Hypothalamus (tissue), 51 donors: ENCODE measurements around the gene OR10G3.
"Not testable (repeated sequence)": the region's sequence is repeated elsewhere in the genome, so short reads cannot be mapped to it uniquely, and the experiment has no call there.

Experiments used
- DNase-seq, 51 donors: peaks; one replicate each; lab custom pipeline; 2025; lab: John Stamatoyannopoulos, UW

Gene OR10G3, protein sequence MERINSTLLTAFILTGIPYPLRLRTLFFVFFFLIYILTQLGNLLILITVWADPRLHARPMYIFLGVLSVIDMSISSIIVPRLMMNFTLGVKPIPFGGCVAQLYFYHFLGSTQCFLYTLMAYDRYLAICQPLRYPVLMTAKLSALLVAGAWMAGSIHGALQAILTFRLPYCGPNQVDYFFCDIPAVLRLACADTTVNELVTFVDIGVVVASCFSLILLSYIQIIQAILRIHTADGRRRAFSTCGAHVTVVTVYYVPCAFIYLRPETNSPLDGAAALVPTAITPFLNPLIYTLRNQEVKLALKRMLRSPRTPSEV

DNA sequence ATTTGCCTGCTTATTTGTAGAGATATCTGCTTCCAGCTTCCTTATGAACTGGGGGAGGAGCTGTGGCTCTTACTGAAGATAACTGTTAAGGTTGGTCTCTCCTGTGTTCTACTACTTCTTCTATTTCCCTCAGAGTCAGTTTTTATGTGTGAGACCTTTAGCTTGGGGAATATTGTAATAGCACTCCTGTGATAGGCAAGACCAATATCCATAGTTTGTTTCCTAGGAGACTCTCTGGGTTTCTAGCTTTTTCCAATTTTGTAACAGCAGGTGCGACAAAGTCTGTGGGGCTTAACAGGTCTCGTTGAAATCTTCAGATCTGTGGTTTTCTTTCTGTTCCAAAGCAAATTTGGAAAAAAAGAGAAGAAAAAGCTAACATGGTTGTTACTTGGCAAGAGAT, at the start of gene OR10G3:
Gene OR10G3 (minus strand): TSS at position 101 of the 400 bp plus-strand sequence. CDS start 9,332 bp downstream, outside the sequence.
- no peak for DNase-seq

DNA sequence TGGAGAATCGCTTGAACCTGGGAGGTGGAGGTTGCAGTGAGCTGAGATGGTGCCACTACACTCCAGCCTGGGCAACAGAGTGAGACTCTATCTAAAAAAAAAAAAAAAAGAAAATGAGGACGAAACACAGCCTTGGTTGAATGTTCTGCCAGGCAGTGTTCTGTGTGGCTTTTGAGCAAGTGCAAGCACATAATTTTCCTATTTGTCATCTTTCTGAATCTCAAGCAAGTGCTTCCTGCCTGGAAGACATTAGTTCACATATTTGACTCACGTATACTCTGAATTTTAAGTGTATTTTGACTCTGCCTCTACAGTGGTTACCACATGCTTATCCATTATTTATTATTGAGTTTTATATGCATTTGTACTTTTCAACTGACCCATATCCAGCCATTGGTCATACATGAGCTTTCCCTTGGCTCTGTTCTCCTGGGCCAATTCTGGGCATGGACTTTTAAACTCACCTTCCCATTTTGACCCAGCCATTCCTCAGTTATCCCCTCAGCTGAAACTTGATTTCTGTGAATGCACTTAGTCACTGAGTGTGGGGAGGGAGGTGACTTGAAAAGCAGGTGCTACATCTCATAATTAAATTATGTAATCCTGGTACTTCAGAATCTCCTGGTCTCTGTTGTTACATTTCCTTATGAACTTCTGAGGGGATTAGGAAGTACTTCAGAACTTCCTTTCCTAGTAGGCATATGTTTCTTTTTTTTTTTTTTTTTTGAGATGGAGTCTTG, 46.8 kb upstream of the OR10G3 start:
- no peak for DNase-seq

DNA sequence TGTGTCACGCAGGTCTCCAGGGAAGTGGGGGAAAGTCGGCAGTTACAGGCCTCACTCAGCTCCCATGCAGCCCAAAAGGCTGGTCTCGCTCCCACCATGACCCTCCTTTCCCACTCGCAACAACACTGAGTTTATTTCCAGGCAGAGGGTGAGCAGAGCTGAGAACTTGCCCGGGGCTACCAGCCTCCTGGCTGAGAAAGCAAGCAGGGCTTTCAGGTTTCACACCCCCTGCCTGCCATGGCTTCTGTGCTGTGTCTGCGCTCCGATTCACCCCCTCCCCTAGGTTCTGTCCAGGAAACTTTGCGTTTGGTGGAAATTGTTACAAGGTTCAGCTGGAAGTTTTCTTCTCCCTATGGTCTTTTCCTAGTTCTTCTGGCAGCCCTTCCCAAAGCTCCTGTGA, 37.7 kb upstream of the OR10G3 start:
- no peak for DNase-seq

DNA sequence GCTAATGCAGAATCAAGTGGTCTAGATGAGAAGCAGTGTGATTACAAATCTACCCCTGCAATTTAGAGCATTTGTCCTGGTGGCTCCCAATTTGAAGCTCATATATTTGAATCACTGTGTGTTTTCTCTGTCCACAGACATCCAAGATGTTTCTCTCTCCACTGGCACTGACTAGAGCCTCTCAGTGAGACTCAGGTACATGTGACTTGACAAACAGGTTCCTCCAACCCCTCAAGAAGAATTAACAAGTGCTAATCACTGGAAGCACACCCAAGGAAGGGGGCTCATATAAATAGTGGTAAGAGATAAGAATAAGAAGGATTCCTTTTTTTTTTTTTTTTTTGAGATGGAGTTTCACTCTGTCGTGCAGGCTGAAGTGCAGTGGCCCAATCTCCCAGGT, 34.4 kb upstream of the OR10G3 start:
- no peak for DNase-seq

DNA sequence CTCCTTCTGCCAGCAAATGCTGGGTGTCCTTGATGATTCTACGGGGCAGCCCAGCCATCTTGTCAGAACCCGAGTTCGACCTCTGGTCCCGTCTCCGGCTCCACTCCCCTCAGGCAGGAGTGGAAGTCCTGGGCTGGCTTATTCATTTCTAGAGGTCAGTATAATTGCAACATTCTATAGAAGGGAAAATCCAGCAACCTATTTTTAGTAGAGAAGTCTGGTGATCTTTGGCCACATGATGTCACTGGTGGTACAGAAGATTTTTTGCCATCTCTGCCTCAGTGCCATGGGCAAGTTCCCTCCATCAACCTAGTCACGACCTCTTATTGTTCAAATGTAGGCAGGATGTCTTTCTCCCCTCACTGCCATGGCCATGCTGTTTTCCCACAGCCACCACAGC, 32.4 kb upstream of the OR10G3 start:
- no peak for DNase-seq

DNA sequence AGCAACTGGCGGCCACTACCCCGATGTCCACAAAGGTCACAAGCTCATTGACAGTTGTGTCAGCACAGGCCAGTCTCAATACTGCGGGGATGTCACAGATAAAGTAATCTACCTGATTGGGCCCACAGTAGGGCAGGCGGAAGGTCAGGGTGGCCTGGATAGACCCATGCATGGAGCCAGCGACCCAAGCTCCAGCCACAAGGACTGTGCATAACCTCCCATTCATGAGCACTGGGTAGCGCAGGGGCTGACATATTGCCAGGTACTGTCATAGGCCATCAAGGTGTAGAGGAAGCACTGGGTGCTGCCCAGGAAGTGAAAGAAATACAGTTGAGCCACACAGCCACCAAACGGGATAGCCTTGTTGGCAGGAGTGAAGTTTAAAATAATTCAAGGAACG, 22.3 kb upstream of the OR10G3 start:
- DNase-seq: not testable (repeated sequence)

DNA sequence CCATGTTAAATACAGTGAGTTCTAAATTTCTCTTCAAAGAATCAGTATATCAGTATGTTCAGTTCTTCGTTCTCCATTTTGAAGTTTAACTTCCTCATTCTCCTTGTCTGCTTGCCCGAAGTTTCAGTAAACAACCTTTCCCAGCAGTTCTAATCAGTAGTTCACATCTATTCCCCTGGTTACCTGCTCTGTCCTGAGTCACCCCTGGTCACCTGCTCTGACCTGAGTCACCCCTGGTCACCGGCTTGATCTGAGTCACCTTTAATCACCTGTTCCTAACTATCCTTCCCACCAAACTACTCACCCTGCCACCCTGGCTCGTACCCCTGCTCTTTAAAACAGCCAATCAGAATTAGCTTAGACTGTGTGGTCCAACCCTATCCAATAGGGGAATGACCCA, 9.4 kb upstream of the OR10G3 start:
- DNase-seq: no peak

DNA sequence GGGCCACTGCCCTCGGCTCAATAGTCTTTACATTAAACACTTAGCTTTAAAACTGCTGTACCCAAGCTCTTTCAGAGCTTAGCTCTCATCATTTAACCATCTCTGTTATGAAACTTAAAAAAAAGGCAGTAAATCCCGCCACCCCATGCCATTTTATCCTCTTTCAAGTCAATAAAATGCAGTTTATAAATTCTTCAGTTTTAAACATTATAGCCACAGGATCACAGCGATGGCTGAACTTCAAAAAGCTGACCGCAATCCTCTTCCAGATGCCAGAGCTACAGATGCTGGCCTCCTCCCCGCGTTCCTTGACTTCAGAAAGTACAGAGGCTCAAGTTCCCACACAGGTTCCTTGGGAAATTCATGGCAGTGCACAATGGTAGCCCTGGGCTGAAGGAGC, 4.2 kb downstream of the OR10G3 start:
- no peak for DNase-seq

DNA sequence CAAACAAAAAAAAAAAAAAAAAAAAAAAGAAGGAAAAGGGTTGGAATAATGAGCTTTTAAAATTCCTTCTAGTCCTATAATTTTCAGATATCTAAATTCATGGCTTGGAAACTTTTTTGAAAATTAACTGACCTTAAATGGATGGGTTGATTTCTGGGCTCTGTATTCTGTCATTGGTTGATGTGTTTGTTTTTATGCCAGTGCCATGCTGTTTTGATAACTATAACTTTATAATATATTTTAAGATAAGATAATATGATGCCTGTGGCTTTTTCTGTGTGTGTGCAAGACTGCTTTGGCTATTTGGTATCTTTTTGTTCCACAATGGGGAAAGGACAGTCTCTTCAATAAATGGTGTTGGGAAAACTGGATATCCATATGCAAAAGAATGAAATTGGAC, 7.3 kb downstream of the OR10G3 start:
- DNase-seq: no peak

DNA sequence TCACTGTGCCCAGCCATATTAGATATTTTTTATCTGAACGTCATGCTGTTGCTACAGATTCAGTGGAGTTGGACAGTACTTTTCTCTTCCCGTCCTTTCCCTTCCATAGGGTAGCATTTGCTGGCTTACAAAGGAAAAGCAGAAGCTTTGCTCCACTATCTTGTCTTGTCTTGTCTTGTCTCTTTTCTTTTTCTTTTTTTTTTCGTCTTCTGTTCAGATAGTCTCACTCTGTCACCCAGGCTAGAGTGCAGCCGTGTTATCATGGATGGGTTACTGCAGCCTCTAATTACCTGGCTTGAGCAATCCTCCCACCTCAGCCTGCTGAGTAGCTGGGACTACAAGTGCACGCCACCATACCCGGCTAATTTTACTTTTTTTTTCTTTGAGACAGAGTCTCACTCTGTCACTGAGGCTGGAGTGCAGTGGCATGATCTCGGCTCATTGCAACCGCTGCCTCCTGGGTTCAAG, 21.1 kb downstream of the OR10G3 start:
- no peak for DNase-seq

DNA sequence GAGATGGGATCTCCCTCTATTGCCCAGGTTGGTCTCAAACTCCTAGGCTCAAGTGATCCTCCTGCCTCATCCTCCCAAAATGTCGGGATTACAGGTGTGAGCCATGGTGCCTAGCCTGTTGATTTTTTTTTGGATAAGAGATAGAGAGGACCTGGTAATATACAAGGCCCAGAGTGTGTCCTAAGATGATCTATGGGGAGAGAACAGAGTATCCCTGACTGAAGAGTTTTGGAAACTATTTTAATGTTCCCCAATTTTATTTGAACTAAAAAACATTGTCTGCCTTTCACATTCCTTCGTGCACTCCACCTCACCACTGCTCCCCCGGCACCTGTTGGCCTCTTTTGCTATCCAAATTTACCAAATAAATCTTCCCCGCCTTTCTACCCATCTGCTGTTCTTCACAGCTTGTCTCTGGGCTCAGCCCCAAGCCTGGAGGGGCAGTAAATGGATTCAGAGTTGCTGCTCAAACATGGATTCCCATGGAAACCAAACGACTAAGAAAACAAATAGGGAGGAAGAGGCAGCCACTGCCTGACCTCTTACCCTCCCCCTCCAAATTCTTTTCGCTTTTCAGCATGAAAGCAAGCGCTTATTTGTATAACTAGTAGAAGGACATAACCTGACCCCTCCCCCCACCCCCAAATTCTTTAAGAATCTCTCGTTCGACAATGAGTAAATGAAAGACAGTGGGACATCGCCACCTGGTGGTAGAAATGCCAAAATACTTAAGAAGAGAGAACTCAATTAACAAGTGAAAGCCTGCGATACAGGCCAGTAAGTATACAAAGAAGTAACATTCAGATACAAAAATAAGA, 22.6 kb downstream of the OR10G3 start:
- peak in 47 of 51 donors; percentile 4 to 92 (median 52) for DNase-seq

DNA sequence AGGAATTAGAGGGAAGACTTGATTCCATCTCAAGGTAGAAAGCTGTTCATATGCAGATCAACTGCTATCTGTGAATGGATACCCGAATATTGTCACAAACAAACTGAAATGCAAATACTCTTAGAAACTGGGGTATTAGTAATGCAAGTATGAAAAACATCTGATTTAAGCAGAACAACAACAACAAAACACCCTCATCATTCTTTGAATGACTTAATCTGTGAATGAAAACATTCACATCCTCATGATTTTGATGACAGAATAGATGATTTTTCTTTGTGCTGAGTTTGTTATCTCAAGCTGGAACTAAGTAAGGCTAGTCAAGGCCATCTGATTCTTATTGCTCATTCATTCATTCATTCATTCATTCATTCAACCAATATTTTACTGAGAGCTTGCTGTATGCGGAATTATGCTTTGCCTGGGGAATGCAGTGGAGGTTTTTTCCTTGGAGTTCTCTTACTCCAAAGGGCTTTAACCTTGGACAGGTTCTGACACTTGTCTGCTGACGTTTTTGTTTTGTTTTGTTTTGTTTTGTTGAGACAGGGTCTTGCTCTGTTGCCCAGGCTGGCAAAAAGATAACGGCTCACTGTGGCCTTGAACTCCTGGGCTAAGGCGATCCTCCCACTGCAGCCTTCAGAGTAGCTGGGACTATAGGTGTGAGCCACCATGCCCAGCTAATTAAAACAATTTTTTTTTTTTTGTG, 23.3 kb downstream of the OR10G3 start:
- no peak for DNase-seq

DNA sequence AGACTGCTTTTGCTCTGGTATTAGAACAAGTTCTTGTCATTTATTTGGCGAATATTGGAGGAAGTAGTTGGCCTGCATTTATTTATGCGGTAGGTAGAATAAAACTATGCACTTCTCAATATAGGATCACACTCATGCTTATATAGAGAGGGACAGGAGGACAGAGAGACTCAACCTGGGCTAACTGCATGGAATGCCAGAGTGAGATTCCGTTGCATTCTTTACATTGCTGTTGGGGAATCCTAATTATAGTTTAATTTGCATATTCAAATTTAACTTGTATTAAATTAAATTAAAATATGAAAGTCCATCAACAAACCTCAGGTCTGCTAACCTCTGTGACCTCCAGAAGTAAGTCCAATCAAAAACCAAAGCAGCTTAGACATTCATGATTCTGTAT, 26.6 kb downstream of the OR10G3 start:
- DNase-seq: no peak

DNA sequence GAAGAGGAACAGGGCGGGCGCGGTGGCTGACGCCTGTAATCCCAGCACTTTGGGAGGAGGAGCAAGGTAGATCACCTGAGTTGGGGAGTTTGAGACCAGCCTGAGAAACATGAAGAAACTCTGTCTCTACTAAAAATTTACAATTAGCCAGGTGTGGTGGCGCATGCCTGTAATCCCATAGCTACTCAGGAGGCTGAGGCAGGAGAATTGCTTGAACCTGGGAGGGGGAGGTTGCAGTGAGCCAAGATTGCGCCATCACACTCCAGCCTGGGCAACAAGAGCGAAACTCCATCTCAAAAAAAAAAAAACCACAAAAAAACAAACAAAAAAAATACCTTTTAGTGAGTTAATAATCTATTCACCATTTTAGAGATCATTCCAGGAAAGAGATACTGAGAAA, 35.3 kb downstream of the OR10G3 start:
- DNase-seq: not testable (repeated sequence)

DNA sequence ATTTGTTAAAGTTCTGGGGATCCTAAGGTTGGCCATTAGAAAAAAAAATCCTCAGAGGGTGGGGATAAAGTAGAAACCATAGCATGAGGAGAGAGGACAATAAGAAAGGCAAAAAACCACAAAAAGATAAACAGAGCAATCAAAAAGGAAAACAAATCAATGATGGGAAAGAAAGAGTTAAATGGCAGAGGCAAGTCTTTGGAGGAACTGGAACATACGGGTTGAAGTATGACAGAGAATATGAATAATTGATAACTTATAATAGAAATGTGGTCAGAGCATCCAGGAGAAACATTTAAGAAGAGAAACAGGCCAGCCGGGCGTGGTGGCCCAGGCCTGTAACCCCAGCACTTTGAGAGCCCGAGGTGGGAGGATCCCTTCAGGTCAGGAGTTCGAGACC, 35.9 kb downstream of the OR10G3 start:
- no peak for DNase-seq

DNA sequence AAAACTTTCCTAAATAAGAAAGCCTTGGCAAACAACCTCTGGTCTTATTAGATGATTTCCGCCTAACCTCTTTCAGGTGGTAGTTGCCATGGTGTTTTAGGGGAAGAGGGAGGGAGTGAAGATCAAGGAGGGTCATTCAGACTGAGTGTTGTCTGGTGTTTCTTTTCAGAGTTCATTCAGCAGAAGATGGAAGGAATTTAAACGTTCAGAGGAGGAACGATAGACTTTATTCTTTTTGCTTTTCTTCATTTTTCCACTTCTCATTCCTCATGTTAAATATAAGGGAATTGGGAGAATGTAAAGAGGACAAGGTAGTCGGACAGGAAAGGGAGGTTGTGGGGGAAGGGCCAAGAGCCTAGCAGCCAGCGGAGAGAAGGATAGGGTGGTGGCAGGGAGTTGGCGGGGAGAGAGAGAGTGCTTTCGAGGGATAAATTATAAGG, 36.3 kb downstream of the OR10G3 start:
- DNase-seq: no peak

DNA sequence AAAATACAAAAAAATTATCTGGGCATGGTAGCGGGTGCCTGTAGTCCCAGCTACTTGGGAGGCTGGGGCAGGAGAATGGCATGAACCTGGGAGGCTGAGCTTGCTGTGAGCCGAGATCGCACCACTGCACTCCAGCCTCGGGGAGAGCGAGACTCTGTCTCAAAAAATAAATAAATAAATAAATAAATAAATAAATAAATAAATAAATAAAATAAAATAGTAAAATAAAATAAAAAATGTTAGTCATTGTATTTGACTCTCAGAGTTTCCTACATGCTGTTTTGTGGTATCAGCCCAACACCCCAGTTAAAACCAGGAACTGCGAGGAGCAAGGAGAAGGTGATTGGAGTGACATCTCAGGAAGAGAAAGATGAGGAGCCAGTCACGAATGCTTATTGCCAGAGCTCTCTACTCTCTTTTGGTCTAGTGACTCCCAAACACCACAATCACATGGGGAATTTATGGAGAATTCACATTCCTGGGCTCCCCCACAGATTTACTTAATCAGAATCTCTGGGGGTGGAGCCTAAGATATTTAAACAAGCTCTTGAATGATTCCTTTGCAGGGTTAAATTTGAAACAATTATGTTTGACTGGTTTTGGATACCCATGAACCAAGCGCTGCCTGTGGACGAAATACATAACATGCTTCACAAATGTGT, 38.3 kb downstream of the OR10G3 start:
- no peak for DNase-seq

DNA sequence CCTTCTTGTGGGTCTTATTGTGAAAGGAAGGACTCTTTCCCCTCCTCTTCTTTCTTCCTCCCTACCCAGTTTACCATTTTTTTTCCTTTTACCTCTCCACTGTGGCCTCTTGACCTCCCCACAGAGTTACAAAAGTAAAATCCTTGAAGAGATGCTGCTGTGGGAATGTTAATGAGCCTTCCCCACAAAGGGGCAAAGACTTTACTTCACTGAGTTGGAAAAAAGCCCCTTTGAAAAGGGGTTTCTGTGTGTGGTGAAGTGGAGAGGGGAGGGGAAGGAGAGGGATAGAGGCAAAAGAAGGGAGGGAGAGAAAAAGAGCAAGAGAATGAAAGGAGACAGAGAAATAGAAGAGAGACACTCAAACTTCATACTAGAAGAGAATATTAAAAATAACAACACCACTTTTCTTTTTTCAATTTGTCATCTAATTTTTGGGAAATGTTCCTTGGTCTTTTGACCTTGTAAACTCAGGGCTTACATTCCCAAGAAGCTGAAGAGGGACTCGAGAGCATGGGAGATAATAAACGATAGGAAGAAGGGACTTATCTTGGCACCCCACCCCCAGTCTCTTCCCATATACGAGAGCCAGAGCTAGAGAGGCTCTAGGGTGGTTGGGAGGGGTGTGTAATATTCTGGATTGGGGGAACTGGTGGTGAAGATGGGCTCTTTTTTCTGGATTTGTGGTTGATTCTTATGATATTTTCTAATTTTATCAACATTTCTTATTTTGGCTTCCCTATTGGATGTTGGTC, 40.5 kb downstream of the OR10G3 start:
- DNase-seq: peak in 5 of 51 donors; percentile 7 to 25 (median 15)

DNA sequence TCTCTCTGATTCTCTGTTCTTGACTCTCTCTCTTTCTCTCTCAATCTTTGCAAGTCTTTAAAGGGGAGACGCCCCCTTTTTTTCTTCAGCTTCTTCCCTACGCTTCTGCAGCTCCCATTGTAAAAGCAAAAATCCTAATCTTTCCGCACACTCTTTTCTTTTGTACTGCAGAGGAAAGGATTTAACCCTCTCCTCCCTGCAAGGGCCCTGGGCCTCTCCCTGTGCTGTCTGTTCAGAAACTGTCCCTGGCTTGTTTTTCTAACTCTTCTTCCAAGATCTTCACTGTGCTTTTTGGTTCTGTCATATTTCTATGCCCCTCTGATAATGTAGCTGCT, 42.8 kb downstream of the OR10G3 start:
- DNase-seq: no peak
